NCI-H1105 treated with DMSO at 0.1 percent for 48 hours (cell line): Measurements from ENCODE around the gene UBALD1.
"Not testable (repeated sequence)": the region's sequence is repeated elsewhere in the genome, so short reads cannot be mapped to it uniquely, and the experiment has no call there.

Experiments used
- DNase-seq: peaks from one replicate; lab custom pipeline; 2025; lab: John Stamatoyannopoulos, UW

UBALD1 gene

DNA sequence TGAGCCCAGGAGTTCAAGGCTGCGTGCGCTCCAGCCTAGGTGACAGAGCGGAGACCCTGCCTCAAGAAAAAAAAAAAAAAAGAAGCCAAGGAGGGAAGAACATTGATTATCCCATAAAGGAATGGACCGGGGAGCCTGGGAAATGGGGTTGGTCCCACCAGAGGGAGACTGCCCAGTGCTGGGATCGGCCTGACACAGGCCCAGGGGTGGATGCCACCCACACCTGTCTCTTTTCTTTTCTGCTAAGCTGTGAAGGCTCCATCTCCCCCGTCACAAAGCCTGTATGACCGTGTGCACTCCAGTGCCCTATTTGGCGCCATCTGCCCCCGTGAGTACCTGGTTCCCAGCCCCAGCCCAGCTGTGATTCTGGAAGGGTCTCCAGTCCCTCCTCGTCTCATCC, 15.7 kb downstream of the UBALD1 start:
- DNase-seq = no peak

DNA sequence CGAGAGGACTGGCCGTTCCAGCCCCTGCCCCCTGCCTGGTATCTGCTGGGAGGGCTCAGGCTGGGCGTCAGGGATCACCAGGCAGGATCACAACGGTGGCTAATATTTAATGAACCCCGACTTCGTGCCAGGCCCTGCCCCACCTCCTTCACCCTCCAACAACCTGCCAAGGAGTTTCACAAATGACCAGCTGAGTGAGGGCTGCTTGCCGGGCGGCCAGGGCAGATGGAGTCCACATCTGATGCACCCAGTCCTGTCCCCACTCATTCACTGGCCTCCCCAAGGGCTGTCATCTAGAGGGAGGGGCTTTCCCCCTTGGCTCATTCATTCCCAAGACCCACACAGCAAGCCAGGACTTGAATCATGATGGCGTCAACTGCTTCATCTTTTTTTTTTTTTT, 17.5 kb downstream of the UBALD1 start:
- no peak for DNase-seq

DNA sequence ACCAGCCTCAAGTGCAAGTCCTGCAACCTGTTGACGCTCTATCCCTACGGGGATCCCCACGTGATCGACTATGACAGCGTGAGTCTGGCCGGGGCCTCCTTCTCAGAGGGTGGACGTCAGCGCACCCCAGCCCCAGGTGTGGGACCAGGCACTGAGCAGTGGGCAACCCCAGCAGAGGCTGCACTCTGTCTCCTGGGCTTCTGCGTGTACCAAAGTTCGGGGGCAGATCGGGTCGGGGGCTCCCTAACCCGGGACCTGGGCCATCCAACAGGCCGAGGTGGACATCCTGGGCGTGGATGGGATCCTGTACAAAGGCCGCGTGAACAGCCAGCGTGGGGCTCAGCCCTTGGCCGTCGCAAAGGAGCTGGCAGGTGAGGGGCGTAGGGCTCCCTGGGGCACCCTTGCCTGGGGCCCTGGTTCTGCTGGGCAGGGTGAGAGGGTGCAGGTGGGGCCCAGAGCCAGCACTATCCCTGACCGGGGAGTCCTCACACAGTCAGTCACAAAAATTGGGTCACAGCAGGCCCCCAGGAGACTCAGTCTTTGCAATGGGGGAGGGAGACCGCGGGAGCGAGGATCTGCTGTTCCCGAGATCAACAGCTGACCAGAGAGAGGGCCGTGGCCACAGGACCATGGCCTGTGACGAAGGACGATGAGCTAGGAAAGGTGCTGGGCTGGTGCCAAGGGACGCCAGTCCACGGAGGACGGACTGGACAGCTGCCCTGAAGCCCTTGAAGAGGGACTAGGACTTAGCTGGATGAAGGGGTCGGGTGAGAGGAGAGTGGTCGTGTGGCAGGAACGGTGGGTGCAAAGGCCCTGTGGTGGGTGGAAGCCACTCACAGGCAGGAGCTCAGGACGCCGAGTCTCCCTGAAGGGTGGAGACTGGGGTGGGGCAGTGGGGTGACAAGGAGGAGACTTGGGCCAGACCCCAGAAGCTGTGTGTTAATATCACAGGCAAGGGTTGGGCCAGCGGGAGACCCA, 20.0 kb downstream of the UBALD1 start:
- no peak for DNase-seq

DNA sequence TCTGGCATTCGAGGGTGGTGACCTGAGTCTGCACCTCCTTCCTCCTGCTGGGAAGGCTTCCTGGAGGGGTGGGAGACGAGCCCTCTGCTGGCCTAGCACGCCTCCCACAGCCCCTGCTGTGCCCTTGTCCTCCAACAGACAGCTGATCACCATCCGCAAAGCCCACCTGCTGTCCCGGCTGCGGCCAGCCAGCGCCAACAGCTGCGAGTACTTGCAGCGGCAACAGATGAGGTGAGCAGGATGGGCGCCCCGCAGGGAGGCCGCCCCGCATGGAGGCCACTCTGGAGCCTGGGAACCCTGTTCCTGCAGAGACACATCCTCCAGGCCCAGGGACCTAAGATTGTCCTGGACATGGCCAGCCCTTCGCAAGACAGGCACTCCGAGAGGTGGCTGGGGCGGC, 21.6 kb downstream of the UBALD1 start:
- no peak for DNase-seq

DNA sequence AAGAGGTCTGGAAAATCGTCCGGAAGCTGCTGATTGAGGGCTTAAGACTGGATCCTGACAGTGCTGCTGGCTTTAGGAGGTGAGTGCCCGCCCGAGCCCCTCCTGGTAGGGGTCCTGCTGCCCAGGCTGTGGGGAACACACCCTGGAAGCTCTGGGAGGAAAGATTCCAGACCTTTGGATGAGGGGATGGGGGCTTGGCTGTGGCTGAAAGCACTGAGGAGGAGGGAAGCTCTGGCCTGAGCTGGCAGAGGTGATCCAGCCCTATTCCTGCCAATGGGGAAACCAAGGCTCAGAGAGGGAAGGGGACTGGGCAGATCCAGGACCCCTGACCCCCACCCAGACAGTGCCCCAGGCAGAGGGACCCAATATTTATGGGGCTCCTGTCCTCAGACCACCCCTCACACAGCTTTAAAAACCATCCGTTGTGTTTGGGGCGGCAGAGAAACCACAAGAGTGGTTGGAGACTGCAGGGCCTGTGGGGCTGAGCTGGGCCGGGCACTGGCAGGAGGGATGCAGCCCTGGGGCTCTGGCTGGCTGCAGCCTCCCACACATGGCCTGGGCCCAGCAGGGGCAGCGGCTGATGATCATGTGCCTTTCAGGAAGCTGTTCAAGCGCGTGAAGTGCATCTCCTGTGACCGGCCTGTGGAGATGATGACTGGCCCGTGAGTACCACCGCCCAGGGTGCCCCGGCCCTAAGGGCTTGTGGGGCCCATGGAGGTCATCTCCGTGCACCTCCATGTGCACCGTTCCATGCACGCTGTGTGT, 22.8 kb downstream of the UBALD1 start:
- DNase-seq = no peak

DNA sequence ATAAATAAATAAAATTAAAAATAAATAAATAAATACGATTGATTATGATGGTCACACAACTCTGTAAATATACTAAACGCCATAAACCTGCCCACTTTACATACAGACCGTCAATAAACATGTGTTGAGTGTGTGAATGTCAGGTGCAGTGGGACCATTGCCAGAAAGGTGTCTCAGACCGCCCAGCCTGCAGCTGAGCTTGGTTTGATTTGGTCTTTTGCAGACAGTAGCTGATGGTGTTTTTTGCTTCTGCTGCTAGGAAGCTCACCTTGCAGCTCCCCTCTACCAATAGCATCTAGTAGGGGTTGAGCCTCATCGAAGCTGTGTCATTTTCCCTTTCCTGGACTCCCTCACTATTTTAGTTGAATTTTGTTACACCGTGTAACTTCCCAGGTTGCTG, 23.5 kb downstream of the UBALD1 start:
- no peak for DNase-seq

DNA sequence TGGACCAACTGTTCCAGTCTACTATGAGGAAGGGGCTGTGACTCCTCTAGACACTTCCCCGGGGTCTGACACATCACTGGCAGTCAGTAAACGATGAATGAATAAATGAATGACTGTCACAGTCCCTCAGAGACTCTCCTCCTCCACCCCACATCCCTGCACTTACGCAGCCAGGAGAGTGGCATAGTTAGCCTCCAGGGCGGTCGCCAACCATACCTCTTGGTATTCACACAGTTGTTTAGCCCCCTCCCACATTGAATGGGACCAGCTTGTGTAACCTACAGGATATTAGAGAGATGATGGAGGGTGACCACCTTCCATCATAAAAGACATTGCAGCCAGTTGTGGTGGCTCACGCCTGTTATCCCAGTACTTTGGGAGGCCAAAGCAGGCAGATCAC, 25.7 kb downstream of the UBALD1 start:
- DNase-seq = no peak

DNA sequence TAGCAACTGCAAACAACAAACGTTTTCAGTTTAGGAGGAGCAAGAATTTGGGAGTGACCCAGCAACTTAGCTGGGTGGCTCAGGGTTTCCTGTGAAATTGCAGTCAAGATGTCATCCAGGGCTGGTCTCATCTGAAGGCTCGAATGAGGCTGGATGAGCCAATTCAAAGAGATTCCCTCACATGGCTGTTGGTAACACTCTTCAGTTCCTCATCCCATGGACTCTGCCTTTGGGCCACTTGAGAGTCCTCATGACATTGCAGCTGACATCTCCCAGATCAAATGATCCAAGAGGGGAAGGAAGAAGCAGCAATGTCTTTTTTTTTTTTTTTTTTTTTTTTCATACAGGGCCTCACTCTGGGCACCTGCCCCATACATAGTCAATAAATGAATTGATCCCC, 26.3 kb downstream of the UBALD1 start:
- no peak for DNase-seq

DNA sequence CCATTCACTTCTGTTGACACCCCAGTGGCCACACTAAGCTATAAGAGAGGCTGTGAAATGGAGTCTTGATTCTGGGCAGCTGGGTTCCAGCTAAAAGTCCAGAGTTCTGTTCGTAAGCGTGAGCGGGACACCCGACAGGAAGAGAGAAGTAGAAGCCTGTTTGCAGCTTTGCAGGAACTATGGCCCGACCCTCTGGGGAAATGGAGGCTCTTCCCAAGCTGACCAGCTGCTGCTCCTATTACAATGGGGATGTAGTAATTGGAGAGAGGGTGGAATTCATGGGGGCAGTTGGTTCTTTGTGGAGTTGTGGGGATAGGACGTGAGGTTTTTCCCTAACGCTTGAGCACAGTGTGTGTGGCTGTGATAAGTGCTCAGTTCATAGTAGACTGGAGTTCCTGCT, 28.4 kb downstream of the UBALD1 start:
- DNase-seq = no peak

DNA sequence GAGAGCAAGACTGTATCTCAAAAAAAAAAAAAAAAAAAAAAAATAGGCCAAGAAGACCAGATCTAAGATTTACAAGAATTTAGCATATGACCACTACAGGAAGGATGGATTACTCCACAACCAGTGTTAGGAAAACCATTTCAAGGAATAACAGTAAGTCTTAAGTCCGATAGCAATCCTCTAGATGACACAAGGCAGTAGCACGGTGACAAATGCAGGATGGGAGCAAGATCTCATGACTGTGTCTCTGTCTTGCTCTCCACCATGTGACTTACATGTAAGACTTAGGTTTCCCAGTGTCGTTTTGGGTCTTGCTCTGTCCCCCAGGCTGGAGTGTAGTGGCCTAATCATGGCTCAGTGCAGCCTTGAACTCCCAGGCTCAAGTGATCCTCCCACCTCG, 30.8 kb downstream of the UBALD1 start:
- no peak for DNase-seq

DNA sequence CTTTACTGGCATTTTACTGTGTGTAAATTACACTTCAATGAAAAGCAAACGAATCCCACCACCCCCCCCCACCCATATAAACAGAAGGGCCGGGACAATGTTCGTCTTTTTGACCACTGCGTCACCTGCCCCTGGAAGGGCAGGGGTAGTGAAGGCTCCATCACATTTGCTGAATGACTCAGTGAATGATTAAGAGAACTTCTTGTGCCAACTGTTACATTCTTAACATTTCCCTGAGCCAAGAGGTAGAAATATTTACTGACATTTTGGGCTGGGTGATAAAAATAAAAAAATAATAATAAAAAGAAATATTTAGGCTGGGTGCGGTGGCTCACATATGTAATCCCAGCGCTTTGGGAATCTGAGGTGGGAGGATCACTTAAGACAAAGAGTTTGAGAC, 34.4 kb downstream of the UBALD1 start:
- no peak for DNase-seq

DNA sequence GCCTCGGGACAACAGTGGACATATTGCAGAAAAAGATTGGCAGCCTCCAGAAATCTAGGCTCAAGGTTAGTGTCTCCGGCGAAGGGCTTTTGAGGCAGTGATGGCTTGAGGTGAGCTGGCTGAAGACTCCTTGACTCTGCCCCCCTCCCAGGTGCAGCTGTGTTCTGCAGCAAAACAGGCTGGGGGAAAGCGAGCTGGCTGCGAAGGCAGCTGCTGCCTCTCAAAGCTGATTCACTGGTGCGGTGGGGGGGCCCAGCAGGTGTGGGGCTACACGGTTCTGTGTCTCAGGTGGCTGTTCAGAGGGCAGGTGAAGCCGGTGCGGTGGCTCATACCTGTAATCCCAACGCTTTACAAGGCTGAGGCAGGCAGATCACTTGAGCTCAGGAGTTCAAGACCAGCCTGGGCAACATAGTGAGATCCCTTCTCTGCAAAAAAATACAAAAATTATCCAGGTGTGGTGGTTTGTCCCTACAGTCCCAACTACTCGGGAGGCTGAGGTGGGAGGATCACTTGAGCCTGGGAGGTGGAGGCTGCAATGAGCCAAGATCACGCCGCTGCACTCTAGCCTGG, 35.6 kb downstream of the UBALD1 start:
- DNase-seq = peak; percentile 14

DNA sequence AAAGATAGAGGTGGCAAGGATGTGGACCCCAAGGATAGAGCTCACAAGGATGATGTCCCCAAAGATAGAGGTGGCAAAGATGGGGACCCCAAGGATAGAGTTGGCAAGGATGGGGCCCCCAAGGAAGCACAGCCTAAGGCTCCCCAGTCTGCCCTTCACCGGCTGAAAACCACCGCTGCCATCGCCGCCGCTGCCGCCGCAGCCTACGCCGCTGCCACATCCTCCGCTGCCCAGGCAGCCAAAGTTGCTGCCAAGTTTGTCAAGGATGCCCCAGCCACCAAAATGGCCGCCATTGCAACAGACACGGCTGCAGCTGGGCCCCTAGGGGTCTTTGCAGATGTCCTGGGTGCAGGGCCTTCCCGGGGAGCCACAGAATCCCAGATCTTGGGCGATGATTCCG, 38.7 kb downstream of the UBALD1 start:
- no peak for DNase-seq

DNA sequence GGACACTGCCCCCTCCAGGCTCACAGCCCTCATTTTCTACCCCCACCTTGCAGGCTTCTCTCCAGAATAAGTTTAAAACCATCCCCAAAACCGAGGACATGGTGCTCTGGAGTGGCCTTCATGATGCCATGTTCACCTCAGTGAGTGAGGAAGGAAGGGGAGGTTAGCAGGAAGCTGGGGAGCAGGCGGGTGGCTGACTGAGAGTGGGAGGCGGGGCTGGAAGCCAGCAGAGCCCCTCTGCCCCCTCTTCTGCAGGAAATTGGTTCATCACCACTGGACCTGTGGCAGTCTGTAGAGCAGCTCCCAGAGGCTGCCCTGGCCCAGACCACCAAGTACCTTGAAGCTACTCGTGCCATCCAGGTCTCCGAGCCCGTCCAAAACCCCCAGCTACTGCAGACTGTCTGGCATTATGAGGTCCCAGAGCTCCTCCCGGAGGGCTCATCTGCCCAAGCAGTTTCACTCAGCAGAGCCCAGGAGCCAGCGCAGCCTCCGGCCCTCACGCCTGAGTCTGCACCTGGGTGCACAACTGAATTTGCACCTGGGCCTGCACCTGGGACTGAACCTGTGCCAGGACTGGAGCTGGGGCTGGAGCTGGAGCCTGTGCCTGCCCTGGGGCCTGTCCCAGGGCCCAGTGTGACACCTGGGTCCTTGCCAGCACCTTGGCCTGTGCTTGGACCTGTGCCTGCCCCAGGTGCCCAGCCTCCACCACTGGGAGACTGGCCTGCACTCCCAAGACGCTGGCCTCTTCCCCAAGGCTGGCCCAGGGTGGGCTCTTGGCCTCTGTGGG, 39.6 kb downstream of the UBALD1 start:
- no peak for DNase-seq

DNA sequence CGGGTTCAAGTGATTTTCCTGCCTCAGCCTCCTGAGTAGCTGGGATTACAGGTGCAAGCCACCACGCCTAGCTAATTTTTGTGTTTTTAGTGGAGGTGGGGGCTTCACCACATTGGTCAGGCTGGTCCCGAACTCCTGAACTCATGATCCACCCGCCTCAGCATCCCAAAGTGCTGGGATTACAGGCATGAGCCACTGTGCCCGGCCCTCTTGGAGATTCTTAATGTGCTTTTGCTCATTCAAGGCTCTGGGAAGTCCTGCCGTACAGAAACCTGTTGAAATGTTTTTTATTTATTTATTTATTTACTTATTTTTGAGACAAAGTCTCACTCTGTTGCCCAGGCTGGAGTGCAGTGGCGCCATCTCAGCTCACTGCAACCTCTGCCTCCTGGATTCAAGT, 40.8 kb downstream of the UBALD1 start:
- not testable (repeated sequence) for DNase-seq

DNA sequence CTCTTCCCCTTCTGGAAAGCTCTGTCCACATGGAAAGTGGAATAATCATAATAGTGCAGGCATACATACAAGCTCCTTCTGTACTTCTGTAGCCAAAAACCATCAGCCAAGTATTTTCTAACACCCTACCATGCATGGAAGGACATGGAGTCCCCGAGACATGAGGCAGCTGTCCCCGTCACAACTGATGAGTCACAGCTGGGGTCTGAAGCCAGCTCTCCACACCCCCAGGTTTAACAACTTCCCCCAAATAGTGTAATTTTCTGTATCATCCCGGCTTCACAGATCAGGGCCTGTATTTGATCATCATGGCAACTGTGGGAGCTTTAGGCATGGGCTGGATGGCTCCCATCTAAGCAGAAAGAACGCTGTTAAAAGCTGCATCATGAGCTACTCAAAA, 42.0 kb downstream of the UBALD1 start:
- no peak for DNase-seq

DNA sequence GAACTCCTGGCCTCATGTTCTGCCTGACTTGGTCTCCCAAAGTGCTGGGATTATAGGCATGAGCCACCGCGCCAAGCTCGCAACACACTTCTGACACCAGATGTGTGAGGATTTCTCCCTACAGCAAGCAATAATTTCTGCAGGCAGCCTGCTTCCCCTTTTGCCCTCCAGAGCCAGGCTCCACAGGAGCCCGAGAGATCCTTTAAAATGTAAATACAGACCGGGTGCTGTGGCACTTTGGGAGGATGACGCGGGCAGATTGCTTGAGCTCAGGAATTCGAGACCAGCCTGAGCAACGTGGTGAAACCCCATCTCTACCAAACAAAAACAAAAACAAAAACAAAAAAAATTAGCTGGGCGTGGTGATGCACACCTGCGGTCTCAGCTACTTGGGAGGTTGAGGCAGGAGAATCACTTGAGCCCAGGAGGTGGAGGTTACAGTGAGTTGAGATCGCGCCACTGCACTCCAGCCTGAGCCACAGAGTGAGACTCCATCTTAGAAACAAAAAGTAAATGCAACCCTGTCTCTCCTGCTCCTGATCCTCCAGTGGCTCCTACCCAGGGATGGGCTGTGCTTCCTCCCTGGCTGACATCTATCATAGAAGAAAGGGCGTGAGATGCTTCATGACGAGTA, 43.9 kb downstream of the UBALD1 start:
- no peak for DNase-seq

DNA sequence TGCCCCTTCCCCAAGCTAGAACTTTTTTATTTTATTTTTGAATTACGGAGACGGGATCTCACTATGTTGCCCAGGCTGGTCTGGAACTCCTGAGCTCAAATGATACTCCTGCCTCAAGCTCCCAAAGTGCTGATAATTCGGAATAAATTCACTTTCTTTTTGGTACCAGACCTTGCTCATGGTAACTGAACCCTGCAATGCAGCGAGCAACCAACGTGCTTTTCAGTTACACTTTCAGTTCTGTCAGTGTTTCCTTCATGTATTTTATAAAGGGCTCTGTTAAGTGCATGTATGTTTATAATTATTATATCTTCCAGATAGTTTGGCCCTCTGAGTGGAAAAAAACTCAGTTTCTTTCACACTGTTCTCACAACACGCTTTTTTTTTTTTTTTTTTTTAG, 44.6 kb downstream of the UBALD1 start:
- DNase-seq = no peak

DNA sequence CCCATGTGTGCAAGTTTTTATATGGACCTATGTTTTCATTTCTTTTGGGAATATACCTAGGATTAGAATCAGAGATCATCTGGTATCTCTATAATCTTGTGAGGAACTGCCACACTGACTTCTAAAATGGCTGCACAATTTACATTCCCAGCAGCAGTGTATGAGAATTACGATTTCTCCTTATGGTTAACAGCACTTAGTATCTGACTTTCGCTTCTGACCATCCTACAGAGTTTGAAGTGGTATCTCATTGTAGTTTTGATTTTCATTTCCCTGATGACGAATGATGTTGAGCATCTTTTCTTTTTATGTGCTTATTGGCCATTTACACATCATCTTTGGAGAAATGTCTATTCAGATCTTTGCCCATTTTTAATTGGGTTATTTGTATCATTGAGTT, 48.5 kb downstream of the UBALD1 start:
- DNase-seq = no peak

DNA sequence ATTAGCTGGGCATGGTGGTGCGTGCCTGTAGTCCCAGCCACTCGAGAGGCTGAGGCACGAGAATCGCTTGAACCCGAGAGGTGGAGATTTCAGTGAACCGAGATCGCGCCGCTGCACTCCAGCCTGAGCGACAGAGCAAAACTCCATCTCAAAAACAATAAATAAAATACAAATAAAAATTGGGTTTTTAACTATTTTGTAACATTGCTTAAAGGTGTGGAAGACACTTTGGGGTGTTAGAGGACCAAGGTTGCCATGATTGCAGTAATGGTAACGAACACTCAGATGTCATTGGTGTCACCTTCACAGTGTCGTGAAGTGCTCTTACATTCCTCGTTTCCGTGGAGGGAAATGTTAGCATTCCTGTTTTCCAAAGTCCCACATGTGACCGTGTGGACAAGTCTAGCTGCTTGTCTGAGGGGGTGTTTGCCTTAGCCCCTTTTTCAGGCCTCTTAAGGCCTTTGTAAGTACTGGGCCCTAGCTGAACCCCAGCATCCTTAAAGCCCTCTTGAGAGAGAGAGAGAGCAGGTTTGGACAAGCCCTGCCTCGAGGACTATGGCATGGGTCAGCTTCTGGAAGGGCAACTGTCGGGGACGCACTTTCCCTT, 49.9 kb downstream of the UBALD1 start:
- DNase-seq = no peak

DNA sequence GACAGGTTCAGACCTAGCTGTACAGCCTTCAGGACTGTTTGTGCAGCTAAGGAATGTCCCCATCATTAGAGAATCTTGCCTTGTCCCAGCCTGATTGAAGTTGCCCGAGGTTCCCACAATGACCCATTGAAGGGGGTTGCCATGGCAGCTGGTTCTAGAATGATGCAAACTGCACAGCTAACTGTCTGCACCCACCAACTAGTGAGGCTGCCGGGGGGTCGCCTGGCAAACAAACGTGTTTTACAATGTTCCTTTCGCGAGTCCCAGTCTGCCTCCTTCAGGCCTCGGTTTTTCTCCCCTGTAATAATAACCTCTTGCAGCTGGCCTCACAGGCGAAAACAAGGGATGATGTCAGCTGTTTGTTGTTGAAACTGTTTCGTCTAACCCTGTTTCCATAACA, 53.1 kb downstream of the UBALD1 start:
- DNase-seq = no peak
